ENCODE results near the gene DLG4. TPM values are rescaled to one million over a fixed set of nuclear protein-coding genes. Genes with fewer than 3 reads are reported as not detected.

The DLG4 gene
- 10 to 100 TPM; 32.1 to 39.7 (median 35.3) TPM for polyA plus RNA-seq (ENCODE audit: insufficient read length in 3 of 3)
- long read RNA-seq, donor 1, partial matches to known transcripts, result 0 of 1 reads
- long read RNA-seq, donor 1, other reads (novel, unspliced or antisense), result 0 of 1 reads
- long read RNA-seq, donor 2, partial matches to known transcripts, result 245 of 298 reads
- long read RNA-seq, donor 2, other reads (novel, unspliced or antisense), result 46 of 298 reads
- long read RNA-seq, donor 3, transcript DLG4-208 (2 exons, 1,894 nt), result major isoform, 5 of 193 reads
- long read RNA-seq, donor 3, partial matches to known transcripts, result 163 of 193 reads
- long read RNA-seq, donor 3, other reads (novel, unspliced or antisense), result 25 of 193 reads
- long read RNA-seq, donor 4, partial matches to known transcripts, result 666 of 761 reads
- long read RNA-seq, donor 4, other reads (novel, unspliced or antisense), result 89 of 761 reads
- long read RNA-seq, donor 5, result 0 reads
- long read RNA-seq, donor 6, partial matches to known transcripts, result 0 of 4 reads
- long read RNA-seq, donor 6, other reads (novel, unspliced or antisense), result 0 of 4 reads
- long read RNA-seq, donor 7, partial matches to known transcripts, result 0 of 3 reads
- long read RNA-seq, donor 7, other reads (novel, unspliced or antisense), result 0 of 3 reads
- long read RNA-seq, donor 8, partial matches to known transcripts, result 27 of 30 reads
- long read RNA-seq, donor 8, other reads (novel, unspliced or antisense), result 0 of 30 reads
- long read RNA-seq, donor 9, partial matches to known transcripts, result 0 of 4 reads
- long read RNA-seq, donor 9, other reads (novel, unspliced or antisense), result 0 of 4 reads
- long read RNA-seq, donor 10, partial matches to known transcripts, result 435 of 457 reads
- long read RNA-seq, donor 10, other reads (novel, unspliced or antisense), result 18 of 457 reads
- long read RNA-seq, donor 11, partial matches to known transcripts, result 0 of 6 reads
- long read RNA-seq, donor 11, other reads (novel, unspliced or antisense), result 0 of 6 reads
- long read RNA-seq, donor 12, transcript DLG4-208 (2 exons, 1,894 nt), result major isoform, 5 of 46 reads
- long read RNA-seq, donor 12, partial matches to known transcripts, result 39 of 46 reads
- long read RNA-seq, donor 12, other reads (novel, unspliced or antisense), result 0 of 46 reads
- long read RNA-seq, donor 13, partial matches to known transcripts, result 0 of 2 reads
- long read RNA-seq, donor 13, other reads (novel, unspliced or antisense), result 0 of 2 reads
- long read RNA-seq, donor 14, result 0 reads
- long read RNA-seq, donor 15, result 0 reads
- long read RNA-seq, donor 16, transcript DLG4-208 (2 exons, 1,894 nt), result major isoform, 6 of 6 reads
- long read RNA-seq, donor 16, partial matches to known transcripts, result 0 of 6 reads
- long read RNA-seq, donor 16, other reads (novel, unspliced or antisense), result 0 of 6 reads

DNA sequence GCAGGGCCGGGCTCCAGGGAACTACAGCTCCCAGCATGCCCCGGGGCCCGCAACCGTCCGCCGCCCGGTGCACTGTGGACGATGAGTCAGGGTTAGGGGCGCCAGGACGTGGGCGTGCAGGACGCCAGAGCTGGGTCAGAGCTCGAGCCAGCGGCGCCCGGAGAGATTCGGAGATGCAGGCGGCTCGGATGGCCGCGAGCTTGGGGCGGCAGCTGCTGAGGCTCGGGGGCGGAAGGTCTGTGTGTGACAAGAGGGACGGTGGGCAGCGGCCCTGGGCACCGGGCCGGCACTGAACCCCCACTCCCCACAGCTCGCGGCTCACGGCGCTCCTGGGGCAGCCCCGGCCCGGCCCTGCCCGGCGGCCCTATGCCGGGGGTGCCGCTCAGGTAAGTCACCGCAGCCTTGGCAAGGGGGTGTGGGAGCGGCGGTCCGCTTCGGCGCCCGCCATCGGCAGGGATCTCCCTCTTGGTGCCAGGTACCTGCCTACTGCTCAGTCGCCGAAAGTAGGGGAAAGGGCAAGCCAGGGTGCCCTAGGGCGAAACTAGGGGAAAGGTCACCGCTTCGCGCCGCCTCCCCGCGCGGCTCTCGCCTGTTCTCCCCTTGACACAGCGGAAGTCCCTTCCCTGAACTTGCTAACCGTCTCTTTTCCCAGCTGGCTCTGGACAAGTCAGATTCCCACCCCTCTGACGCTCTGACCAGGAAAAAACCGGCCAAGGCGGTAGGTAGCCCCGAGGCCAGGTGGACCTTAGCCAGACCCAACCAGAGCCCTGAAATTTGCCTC, at the start of gene DLG4, which contains the start of gene ACADVL:
TSS of gene DLG4 (minus strand) at position 25 of the 781 bp plus-strand sequence.
TSS of gene ACADVL (plus strand) at position 127 of the 781 bp plus-strand sequence. CDS start at position 174, 47 bp downstream.
- DNase-seq, result peak; percentile 89

DNA sequence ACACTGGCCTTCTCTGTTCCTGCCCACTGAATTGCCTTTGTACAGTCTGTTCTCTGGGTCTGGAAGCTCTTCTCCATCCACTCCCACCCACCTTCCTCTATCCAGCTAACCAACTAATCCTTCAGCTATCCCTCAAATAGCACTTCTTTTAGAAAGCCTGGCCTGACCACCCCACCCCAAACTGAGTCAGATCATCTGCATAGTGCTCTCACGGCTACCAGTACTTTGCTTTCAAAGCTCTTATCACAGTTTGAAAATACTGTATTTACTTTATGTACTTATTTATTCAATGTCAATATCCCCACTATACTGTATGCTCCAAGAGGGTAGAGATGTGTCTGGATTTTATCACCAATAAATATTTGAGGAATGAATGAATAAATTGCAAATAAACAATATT, 47.1 kb upstream of the DLG4 start:
- no peak for DNase-seq

DNA sequence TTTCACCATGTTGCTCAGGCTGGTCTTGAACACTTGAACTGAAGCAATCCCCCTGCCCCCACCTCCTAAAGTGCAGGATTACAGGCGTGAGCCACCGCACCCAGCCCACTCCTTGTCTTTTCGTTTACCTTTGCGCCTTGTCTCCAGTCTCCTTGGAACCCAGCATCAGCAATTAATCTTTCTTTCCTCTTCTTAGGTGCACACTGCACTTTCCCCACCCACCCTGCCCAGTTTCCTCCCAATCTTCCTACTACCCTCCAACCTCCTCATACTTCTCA, 44.1 kb upstream of the DLG4 start:
- no peak for DNase-seq

DNA sequence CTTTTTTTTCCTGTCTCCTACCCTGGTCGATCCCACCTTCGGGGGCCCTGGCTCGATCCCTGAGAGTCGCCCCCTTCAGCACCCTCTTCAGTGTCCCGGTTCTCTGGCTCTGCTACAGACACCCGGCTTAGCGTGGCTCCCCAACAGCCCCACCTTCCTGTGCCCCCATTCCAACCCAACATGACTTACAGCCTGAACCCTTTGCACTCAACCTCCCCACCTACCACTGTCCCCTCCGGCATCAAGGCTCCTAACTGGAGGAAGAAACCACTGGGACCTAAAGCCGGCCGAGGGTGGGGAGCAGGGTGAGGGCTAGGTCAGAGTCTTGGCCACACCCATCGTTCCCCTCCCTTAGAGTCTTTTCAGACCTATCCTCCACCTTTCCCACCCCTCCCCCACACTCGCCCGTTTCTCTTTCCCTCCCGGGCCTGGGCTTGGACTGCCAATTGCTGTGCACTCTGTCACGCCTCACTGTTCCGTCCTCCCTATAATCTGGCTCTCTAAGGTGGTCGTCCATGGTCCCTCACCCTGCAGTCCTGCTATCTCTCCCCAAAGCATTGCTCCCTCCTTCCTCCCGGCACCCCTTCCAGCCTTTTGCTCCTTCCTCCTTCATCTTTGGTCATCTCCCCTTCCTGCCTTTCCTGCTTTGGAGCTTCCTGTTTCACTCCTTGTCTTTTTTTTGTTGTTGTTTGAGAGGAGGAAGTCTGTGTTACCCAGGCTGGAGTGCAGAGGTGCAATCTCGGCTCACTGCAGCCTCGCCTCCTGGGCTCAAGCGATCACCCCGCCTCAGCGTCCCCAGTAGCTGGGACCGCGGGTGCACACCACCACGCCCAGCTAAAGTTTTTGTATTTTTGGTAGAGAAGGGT, 43.5 kb upstream of the DLG4 start:
- DNase-seq, result peak; percentile 48

DNA sequence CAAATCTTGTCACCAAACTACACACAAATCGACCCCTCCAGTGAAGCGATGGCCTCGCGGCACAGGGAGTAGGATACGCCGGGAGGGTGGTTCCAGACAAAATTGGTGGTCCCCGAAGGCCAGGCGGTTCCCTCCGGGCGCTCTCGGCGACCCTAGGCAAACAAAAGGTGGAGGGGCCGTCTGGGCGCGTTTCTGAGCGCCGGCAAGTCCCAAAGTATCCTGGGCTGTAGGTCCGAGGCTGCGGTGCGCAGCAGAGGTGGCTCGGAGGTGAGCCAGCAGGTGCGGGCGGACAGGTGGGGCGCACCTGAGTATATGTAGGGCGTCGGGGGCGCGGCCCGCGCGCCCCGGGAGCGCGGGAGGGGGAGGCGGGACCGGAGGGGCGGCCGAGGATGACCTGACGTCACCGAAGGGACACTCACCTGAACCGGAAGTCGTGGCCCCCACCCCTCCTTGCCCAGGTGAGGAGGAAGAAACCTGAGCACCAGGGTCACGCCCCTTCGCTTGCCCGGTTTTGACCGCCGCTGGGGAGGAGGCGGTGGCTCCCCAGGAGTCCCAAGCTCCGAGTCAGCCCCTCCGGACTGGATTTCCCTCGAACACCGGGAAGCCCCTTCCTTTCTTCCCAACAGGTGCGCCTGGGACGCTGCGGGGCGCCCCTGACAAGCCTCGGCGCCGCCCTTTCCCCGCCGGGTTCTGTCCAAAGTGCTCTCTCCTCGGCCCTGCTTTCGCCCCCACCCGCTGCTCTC, 42.7 kb upstream of the DLG4 start, which contains the start of gene CLDN7:
TSS of gene CLDN7 (minus strand) at position 287 of the 743 bp plus-strand sequence. CDS start 435 bp downstream, outside the sequence.
- DNase-seq, result peak; percentile 74

DNA sequence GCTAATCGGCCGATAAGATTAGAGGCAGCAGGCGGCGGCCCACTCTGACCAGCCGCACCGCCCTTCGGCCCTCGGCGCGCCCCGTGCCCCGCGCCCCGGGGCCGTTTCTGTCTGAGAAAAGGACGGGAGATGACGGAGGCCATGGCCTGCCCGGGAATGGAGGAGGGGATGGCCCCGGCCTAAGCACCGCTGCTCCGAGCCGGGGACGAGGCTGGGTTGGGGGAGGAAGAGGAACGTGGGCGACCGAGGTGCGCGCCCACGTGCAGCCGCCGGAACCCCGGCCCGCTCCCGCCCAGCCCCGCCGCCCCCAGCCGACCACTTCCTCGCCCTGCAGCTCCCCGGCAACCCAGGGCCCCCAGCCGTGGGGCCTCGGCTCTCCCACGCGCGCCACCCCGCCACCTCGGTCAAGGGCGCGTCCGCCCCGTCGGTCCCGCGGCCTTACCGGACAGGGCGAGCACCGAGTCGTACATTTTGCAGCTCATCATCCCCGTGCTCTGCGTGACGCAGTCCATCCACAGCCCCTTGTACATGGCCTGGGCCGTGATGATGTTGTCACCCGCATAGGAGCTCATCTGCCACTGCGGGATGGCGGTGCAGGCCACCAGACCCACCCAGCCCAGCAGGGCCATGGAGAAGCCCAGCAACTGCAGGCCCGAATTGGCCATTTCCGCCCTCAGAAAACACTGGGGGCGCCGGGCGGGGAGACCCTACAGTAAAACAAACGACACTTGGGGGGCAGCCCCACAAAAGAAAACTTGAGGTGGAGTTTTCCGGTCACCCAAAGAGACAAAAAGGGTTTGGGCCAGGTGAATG, 41.9 kb upstream of the DLG4 start:
- no peak for DNase-seq

DNA sequence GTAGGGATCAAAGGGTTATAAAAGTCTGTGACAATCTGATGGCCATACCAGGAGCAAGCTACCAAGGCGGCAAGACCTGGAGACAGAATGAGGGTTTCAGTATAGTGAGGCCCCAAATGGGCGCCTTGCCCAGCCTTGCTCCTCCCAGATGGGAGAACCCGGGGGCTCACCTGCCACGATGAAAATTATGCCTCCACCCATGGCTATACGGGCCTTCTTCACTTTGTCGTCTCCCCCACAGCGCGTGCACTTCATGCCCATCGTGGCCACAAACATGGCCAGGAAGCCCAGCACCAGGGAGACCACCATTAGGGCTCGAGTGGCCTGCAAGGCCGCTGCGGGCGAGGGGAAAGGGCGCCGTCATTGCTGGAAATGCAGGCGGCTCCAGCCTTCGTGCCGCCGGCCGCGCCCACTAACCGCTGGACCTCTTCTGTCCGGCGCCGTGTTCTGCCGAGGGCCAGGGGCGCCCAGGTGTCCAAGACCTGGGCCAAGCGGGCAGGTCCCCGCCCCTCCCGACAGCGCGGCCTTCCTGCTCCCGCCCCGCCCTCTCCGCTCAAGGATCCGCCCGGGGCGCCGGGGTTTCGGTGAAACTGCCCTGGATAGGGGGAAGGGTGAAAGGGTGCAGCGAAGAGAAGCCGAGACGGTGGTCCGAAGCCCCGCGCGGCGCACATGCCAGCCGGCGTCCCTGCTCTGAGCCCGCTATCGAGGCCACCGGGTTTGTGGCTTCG, 41.2 kb upstream of the DLG4 start:
- no peak for DNase-seq

GRCh38 chr17:7260151-7260550, 40.5 kb upstream of the DLG4 start:
- no peak for DNase-seq

DNA sequence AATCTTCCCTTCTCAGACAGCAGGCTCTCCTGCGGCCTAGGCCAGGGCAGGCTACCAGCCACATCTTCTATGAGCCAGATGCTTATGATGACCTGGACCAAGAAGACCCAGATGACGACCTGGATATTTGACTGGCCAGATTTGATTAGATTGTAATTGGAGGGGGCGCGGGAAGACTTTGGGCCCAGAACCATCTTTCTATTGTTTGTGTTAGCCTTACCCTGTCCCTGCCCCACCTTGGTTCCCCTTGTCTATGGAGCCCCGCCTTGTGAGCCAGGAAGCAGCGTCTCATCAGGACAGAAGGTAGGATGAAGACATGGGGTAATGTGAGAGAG, 39.9 kb upstream of the DLG4 start:
- DNase-seq, result no peak

- DNase-seq, result no peak
These were observed 39.3 kb upstream of the DLG4 start for GRCh38 chr17:7258731-7259554.

GRCh38 chr17:7256766-7257456, 37.3 kb upstream of the DLG4 start:
- DNase-seq, result no peak

GRCh38 chr17:7254511-7254910, 34.9 kb upstream of the DLG4 start:
- DNase-seq, result no peak

DNA sequence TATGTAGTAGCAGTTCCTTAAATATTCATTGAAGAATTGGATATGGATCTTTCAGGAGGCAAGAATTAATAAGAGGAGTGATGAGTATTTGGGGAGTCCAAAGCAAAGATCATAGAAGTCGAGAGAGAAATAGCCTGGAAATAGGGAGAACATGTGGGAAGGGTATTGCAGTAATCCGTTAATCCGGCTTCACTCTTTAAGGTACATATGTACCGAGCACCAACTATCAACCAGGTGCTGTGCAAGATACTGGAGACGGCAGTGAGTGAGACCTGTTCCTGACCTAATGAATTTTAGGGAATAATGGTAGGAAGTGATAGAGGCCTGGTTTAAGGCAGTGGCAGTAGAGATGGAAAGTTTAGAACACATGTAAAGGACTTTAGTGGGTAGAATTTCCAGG, 33.4 kb upstream of the DLG4 start:
- DNase-seq, result no peak

- DNase-seq, result peak; percentile 96
These were observed 32.8 kb upstream of the DLG4 start, which contains the start of gene ELP5 for GRCh38 chr17:7252176-7253043. TSS of gene ELP5 (plus strand) at chr17:7252215. CDS start at chr17:7252551, 336 bp downstream.

DNA sequence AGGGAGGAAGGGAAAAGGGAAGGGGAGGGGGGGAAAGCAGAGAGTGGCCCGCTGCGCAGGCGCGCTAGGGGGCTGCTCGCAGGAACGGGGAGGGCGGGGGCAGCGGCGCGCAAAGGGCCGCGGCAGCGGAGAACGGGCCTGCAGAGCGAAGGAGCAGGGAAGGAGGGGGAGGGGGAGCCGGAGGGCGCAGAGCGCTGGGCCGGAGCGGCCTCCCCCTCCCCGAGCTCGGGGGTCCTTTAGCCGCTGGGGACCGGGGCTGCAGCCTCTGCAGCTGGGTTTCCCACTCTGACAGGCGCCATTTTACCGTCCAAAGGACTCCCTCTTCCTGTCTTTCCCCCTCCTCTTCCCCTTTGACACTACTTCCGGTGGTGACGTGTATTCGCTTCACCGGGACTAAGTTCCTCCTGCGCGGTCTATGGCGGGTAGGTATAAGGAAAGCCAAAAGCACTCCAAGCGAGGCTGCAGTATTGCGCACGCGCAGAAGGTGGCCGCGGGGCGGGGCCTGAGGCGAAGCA, 32.1 kb upstream of the DLG4 start, which contains the start of gene CTDNEP1:
TSS of gene CTDNEP1 (minus strand) at position 74 of the 515 bp plus-strand sequence. CDS start 438 bp downstream, outside the sequence.
- DNase-seq, result peak; percentile 100
